Liver (tissue), 2 donors: ENCODE data around the gene SORCS2.

ENCODE experiments used
- TF ChIP-seq, protein P1 (sequence below): fragments of 150-350 bp; IDR thresholded peaks from 2 replicates; pipeline ENCODE4 v1.5.1; 2017; ENCODE audit warnings: improper control_type of control experiment, low read depth, low read length; ENCODE audit not compliant: missing input control
- TF ChIP-seq, protein P2 (sequence below): IDR thresholded peaks from 2 replicates; pipeline ENCODE4 v1.6.1; 2016; ENCODE audit warnings: antibody characterized with exemption, mild to moderate bottlenecking
- donor health status: healthy.

DNA sequence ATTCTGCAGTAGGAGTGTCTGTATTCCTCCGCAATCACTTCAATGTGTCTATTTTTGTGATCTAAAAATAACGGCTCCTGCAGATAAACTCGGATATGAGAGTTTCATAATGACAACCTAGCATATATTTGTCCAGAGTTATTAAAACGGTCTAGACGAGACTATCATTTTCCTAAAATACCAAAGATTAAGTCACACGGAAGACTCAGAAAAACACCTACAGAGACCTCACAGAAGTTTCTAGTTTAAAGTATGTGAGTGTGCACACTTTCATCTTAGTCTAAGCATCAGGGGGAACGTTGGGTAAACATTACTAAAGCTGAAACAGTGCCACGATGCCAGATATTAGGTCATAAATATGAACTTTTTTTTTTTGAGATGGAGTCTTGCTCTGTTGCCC lies 590.4 kb downstream of the SORCS2 start:
- TF ChIP-seq, protein P1, sequence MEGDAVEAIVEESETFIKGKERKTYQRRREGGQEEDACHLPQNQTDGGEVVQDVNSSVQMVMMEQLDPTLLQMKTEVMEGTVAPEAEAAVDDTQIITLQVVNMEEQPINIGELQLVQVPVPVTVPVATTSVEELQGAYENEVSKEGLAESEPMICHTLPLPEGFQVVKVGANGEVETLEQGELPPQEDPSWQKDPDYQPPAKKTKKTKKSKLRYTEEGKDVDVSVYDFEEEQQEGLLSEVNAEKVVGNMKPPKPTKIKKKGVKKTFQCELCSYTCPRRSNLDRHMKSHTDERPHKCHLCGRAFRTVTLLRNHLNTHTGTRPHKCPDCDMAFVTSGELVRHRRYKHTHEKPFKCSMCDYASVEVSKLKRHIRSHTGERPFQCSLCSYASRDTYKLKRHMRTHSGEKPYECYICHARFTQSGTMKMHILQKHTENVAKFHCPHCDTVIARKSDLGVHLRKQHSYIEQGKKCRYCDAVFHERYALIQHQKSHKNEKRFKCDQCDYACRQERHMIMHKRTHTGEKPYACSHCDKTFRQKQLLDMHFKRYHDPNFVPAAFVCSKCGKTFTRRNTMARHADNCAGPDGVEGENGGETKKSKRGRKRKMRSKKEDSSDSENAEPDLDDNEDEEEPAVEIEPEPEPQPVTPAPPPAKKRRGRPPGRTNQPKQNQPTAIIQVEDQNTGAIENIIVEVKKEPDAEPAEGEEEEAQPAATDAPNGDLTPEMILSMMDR = no peak
- TF ChIP-seq, protein P2, sequence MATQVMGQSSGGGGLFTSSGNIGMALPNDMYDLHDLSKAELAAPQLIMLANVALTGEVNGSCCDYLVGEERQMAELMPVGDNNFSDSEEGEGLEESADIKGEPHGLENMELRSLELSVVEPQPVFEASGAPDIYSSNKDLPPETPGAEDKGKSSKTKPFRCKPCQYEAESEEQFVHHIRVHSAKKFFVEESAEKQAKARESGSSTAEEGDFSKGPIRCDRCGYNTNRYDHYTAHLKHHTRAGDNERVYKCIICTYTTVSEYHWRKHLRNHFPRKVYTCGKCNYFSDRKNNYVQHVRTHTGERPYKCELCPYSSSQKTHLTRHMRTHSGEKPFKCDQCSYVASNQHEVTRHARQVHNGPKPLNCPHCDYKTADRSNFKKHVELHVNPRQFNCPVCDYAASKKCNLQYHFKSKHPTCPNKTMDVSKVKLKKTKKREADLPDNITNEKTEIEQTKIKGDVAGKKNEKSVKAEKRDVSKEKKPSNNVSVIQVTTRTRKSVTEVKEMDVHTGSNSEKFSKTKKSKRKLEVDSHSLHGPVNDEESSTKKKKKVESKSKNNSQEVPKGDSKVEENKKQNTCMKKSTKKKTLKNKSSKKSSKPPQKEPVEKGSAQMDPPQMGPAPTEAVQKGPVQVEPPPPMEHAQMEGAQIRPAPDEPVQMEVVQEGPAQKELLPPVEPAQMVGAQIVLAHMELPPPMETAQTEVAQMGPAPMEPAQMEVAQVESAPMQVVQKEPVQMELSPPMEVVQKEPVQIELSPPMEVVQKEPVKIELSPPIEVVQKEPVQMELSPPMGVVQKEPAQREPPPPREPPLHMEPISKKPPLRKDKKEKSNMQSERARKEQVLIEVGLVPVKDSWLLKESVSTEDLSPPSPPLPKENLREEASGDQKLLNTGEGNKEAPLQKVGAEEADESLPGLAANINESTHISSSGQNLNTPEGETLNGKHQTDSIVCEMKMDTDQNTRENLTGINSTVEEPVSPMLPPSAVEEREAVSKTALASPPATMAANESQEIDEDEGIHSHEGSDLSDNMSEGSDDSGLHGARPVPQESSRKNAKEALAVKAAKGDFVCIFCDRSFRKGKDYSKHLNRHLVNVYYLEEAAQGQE = no peak
